ENCODE measurements around the gene RNF213.

The RNF213 gene

DNA sequence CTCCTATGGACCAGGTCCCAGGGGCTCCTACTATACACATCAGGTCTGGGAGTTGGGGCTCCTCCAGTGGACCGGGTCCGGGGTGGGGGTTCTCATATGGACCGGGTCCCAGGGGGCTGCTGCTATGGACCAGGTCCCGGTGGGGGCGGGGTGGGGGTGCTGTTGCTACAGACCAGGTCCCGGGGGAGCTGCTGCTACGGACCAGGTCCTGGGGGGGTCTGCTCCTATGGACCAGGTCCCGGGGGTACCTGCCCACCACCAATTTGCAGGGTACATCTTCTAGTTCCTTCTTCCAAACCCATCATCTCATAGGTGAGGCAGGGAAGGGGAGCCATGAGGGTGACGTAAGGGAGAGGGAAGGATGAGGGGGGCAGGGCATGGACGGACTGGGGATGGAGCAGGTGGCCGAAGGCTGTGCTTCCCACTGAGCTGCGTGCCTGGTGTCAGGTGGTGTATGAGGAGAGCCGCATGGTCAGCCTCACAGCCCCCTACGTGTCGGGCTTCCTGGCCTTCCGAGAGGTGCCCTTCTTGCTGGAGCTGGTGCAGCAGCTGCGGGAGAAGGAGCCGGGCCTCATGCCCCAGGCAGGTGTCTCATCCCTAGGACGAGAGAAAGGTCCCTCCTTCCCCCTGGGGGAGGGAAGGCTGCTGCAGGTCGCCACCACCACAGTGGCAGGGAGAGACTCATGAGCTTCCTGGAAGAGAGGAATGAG lies 160.9 kb downstream of the RNF213 start:
- no peak for DNase-seq (ENCODE audit: low spot score)

DNA sequence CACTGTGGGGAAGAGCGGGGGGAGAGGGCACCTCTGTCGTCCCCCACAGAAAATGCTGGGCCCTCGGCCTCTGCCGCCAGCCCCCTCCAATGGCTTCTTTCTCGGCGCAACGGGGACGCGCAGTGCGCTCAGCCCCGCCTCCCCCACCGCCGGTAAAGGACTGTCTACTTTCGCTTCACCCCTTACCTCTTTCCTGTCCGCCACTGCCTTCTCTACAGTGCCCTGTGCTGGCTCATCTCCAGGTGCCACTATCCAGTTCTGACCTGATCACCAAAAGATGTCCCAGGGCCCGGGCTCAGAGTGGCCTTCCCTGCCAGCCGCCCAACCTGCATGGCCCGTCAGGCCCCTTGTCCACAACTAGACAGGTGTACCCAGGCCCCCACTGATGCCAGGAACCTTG lies 161.6 kb downstream of the RNF213 start:
- no peak for DNase-seq (ENCODE audit: low spot score)

DNA sequence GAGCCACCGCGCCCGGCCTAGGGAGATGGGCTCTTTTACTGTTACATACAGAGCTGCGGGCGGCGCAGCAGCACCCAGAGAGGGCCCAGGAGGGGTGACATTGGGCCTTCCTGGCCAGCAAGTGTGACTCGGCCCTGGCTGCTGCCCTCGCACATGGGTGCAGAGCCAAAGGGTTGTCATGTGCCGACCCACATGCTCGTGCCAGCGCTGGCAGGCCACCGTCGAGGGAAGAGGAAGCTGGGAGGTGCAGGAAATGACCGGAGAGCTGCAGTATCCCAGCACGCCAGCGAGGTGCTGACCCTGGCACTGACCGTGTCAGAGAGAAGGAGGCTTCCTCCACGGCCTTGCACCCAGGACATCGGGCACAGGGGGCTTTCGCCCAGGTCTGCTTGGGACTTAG lies 162.3 kb downstream of the RNF213 start:
- DNase-seq (ENCODE audit: low spot score) = no peak

DNA sequence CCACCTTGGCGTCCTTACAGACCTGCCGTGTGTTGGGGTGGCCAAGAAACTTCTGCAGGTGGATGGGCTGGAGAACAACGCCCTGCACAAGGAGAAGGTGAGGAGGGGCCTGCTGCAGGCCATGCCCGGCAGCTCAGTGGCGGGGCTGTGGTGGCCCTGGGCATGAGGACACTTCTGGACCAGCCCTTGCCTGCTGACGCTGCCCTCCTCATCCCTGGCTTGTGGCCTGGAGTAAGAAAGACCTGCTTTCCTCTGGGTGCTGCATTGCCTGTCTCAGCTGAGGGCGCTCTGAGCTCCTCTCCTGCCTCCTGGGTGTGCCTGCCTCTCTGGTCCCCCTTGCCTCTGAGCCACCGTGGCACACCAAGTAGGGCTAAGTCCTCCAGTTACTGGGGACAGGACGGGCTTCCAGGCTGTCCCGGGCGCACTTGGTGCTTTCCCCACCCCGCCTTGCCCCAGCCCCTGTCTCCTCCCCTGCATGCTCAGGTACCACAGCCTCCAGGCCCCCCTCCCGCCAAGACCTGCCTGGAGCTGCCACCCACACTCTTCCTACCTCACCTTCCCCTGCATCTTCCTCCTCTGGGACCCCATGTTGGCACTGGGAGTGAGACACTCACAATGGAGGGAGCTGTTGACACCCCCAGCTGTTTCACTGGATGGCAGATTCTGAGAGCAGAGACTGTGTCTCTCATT lies 163.0 kb downstream of the RNF213 start:
- no peak for DNase-seq (ENCODE audit: low spot score)

DNA sequence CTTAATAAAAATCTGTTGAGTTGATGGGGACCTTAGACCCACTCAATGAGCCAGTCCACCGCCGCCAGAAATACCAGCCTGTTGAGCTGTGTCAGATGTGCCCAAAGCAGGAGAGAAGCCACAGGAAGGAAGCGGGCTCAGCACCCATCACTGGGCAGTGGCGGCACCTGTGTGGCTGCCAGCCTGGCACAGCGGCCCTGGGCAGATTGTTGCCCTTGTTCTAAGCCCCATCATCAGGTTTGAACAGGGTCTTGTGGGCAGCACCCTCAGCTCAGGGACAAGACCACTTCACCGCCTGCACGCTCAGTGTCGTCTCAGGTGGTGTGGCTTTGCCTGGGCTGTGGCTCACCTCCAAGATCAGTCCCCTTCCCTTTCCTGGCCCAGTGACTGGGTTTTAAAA lies 163.6 kb downstream of the RNF213 start:
- DNase-seq (ENCODE audit: low spot score) = no peak

DNA sequence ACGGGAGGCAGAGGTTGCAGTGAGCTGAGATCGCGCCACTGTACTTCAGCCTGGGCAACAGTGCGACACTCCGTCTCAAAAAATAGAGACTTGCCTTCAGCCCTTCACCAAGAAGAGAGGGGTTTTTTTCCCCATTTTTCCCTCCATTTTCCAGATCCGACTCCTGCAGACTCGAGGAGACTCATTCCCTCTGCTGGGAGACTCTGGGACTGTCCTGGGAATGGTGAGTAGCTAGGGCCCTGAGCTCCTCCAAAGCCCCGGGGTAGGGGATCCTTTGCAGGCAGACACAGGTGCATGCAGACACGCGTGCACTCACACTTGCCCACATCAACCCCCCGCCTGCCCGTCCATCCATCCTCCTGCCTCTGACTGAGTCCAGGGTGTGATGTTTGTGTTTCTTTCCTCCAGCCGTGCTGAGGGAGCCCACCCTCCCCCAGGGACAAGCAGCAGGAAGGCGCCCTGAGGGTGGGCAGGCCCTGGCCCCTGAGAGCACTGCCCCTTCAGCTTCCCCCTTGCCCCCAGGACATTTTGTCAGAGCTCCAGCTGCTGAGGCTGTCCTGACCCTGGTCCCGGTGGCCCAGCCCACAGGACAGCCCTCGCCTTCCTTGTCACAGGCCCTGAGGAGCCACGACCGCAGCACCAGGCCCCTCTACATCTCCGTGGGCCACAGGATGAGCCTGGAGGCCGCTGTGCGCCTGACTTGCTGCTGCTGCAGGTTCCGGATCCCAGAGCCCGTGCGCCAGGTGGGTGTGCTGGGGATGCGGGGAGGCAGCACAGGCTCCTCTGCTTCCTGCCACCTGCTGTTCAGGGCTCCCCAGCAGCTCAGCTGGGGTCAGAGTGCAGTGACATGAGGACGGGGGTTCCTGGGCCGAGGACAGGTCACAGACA lies 164.5 kb downstream of the RNF213 start:
- no peak for DNase-seq (ENCODE audit: low spot score)

DNA sequence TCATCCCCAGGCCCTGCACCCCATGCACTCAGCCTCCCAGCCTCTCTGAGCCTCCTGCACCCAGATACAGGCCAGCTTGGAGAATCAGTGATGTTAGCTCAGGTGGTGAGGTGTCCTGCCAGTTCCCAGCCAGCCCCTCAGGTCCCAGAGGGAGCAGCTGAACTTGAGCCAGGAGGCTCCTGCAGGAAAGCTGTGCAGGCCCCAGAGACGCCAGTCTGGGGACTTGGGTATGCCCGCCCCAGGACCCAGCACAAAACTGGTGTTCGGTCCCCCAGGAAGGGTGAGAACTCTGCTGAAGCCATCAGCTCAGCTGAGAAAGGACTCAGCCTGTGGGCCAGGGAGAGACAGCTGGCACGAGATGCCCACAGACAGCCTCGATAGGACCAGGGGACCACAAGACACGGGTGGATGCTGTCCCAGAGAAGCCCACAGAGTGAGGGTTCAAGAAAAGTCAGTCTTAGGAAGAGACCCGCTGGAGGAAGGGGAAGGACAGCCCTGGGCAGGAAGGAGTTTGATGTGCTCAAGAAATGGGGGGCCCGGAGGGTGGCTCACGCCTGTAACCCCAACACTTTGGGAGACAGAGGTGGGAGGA lies 165.3 kb downstream of the RNF213 start:
- no peak for DNase-seq (ENCODE audit: low spot score)

DNA sequence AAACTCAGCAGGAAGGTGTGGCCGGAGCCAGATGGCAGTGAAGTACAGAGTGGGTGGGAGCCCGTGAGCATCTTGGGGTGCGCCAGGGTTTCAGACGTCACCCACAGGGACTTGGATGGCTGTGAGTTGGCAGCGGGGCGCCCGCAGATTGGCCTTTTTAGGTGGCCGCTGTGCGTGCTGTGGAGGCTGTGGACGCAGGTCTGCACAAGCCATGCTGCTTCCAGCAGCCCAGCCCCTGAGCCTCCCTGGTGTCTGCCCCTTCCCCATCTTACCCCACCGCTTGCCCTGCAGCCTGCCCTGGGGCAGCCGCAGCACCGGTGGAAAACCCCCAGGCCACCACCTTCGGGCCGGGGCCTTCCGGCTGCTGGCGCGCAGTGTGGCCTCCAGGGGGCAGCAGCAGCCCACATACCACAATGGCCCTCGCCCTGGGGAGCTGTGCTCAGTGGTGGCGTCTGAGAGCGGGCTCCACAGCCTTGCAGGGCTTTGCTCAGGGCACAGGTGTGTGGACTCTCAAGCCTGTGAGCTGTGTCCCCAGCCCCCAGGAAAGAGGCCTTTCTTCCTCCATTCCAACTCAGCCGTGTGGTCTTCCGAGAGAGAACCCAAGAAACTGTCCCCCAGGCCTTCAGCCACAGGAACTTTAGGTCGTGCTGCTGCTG lies 166.1 kb downstream of the RNF213 start:
- peak; percentile 99 for DNase-seq (ENCODE audit: low spot score)

DNA sequence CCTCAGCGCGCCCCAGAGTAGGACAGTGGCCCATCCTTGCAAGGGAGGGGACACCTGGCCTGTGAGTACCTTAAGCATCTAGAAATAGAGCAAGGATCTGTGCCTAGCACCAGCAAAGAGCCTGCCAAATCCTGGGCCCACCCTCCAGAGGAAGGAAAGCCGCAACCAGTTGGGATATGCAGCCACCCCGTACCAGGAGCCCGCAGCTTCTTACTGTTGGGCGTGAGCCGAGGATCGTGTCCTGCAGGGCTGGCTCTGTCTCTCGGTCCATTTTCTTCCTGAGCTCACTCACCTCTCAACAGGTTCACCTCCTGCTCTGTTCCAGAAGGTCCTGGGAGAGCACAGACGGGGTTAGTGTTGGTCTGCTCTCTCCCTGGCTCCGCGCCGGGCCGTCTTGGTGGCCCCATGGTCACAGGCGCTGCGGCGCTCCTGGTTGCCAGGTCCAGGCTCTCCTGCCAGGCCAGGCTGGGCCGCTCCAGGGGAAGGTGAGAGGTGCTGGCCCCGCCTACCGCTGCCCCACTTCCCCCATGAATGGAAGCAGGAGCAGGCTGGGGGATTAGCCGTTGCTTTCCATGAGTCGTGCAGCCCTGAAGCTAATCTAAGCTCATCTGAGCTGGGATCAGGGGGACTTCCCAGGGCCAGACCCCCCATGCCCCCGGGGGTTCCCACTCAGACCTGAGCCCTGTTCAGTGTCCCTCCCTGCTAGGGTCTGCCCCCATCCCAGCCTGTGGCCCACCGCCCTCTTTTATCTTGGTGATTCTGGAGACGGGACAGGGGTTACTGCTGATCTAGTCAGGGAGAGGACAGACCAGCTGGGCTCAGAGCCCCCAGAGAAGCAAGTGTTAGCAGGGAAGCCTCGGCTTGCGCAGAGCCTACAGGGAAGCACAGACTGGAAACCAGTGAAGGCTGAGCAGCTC lies 167.0 kb downstream of the RNF213 start:
- DNase-seq (ENCODE audit: low spot score) = no peak

DNA sequence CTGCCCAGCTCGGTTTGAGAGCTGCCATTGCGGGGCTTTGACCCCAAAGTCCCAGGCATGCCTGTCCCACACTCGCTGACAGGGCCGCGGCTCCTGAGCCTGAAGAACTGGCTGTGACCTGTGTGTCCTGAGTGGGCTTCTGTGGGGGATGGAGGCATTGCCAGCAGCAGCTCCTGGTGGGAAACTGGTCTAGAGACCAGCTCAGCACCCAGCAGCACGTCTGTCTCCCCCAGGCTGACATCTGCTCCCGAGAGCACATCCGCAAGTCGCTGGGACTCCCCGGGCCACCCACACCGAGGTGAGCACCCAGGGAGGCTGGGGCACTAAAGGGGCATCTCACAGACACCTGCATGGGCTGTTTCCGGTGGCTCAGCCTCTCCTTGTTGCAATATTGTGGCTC lies 167.7 kb downstream of the RNF213 start:
- no peak for DNase-seq (ENCODE audit: low spot score)

DNA sequence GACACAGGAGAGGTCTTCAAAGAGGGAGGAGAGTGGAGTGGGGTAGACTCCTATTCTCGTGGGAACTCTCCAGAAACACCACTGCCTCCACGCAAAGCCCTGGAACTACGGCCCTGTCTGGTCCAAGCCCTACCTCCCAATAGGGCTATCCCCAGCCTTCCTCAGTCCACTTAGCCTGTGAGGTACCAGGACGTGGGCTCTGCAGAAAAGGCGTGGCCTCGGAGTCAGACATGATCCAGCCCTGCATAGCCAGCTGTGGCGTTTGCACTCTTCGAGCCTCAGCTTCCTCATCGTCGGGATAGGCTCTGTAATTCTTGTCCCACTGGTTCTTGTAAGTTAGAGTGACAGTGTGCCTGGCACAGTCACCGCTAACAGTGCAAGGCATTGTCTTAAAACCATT lies 168.1 kb downstream of the RNF213 start:
- no peak for DNase-seq (ENCODE audit: low spot score)

DNA sequence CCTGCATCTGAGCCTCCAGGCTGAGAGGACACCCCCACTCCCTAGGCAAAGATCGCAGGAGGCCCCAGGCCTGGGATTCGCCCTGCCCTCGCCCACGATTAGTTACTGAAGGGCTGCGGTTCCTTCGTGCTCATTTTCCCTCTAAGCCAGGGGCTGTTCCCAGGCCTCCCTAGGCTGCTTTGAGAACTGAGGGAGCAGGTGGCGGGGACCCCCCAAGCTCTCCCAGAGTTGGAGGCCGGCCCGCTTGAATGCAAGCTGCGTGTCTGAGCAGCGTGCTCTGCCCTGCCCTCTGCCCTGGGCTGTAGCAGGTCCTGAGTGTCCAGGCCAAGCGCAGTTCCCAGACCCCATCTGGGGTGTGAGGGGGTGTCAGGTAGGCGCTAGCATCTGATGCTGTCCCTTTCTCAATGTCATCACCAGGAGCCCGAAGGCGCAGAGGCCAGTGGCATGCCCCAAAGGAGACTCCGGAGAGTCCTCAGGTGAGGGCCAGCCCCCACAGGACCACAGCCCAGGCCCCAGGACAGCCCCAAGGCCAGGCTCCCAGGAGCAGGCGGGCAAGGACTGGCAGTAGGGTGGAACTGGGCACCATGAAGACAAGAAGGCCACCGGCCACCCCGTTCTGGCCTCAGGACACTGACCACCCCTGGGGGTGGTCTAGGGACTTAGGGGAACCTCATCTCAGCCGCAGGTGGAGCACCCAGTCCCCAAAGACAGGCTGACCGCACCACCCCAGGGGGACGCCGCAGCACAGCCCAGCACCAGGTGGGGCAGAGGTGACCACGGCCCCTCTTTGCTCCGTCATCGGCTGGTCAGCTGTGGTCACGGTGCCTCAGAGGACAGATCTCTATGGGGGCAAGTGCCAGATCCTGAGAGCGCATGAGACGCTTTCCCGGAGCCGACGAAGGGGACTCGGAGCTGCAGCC lies 169.0 kb downstream of the RNF213 start:
- no peak for DNase-seq (ENCODE audit: low spot score)

DNA sequence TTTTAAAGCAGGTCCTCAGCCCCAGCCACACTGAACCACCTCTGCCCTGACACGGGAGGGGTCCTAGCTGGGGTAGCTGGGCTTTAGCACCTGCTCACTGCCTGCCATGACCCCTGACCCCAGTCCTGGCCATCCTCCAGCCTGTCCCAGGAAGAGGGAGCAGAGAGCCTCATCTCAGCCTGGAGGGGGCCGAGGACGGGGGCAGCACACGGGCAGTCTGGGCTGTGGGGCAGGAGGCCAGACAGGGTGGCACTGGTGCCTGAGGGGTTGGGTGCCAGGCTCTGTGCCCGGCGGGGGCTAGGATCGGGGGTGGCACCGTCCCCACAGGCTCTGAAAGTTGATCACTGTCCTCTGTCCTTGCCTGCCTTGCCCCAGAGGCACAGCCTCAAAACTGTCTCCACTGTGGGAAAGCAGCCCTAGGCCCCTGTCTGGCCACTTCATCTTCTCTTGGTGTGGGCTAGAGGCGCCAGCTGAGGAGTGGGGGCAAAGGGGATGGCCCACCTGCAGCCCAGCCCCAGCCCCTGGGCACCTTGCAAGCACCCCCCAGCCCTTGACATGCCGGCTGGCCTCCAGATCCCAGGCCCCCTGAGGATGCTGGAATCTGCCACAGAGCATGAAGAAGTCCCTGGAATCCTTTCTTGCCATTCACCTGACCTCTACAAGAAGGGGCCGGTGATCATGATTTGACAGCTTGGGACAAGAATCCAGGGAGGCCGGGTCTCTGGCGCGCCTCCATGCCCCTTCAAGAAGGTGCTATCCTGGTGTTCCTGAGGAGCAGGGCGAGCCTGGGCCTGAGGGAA lies 170.0 kb downstream of the RNF213 start:
- DNase-seq (ENCODE audit: low spot score) = no peak

DNA sequence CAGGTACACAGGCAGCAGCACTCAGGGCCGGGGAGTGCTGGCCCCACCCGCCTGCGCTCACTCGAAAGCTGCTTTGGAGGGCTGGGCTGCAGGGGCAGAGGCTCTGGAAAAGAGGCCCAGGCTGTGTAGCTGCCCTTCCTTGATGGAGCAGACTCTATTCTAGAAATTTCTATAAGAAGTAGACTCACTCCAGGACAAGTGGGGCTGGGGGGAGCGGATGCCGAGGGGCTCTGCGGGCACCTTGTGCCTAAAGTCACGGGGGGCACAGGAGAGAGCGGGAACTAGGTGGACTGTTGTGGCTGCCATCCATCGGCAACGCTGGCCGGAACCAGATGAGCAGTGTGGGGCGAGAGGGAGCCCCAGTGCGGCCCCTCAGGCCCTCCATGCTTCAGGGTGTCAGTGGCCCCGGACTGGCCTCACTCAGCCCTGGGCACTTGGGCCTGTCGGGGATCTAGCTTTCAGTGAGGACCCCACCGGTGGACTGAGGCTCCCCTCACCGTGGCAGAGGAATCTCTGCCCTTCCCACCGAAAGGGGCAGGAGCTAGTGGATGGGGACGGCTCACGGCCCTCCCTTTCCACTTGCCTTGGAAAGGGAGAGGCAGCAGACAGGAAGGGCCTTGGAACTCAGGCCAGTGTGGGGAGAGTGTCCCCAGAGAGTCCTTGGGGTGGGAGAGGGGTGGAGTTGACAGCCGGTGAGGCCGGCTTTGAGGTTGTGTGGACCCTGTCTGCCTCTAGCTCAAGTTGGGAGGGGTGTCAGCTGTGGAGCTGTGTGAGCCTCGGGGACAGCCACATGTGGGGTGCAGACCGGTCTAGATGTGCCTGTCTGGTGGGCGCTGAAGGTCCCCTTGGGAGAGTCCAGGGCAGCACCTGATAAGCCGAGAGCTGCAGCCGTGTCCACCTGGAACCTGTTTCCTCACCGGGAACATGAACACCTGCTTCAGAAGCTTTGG lies 170.9 kb downstream of the RNF213 start:
- no peak for DNase-seq (ENCODE audit: low spot score)

DNA sequence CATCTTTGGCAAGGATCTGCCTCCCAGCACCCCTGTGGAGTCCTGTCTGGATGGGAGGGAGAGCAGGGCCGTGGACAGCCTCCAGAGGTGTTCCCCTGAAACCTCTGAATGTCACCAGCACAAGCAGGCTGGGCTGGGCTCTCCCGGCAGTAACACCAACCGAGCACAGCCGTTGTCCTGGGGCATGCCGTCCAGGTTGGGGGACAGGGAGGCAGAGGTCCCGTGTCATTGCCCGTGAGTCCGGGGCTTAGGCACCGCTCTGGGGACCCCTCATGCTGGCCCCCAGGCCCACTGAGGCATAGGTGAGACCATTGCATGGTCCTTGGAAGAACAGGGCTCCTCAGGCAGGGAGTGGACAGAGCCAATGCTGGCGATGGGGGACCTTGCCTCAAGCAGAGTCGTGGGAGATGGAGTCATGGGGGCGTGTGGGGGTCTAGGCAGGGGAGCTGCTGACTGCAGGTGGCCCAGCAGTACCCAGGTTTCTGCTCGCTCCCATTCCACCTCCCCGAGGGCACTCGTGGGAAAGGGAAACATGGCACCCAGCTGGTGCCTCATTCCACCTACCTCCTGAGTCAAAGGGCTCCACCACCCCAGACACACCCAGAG lies 171.8 kb downstream of the RNF213 start:
- DNase-seq (ENCODE audit: low spot score) = no peak

DNA sequence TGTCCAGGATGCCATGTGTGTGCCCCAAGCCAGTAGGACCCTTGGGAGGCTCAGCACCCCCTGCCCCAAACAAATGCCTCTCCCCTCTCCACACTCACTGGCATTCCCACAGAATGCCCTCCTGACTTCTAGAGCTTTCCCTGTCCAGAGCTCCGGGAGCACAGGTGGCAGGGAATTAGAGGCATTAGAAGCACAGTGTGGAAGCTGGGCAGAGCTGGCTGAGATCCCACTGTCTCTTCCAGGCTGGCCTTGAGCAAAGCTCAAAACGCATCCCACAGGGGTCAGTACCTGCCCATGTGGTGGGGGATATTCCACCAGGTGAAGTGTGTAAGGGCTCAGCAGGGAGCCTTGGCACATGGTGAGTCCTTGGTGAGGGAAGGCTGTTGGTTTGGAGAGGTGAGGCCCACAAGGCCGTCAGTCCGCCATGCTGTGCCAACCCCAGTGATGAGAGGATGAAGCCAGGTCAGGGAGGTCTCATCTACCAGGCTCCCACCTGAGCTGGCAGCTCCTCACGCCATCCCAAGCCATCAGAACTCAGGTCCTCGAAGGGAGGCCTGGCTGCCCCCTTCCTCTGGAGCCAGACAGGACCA lies 172.4 kb downstream of the RNF213 start:
- DNase-seq (ENCODE audit: low spot score) = no peak
